Activated naive CD4-positive, alpha-beta T cell treated with anti-CD3 and anti-CD28 coated beads, Interleukin-2, amount 50 U/mL, for 72 hours (primary cell): ENCODE measurements around the gene EPHA6. TPM values are rescaled to one million over a fixed set of nuclear protein-coding genes. Genes with fewer than 3 reads are reported as not detected.
"Not testable (repeated sequence)": the region's sequence is repeated elsewhere in the genome, so short reads cannot be mapped to it uniquely, and the experiment has no call there.

Experiments used
- ATAC-seq, 2 donors: fragments of 150-1000 bp; cut with Tn5 transposase; 2 replicates each; pipeline ENCODE4 v1.10.0; 2021; ENCODE audit warnings: mild to moderate bottlenecking in 2 of 2, moderate library complexity in 2 of 2
- DNase-seq, 2 donors: peaks; one replicate each; pipeline ENCODE4 v3.0.0; 2021 to 2022; ENCODE audit warnings: low spot score in 2 of 2
- H3K27ac Mint-ChIP-seq, 2 donors: one replicate each; pipeline ENCODE4 v1.8.0; 2022; ENCODE audit warnings: mild to moderate bottlenecking in 2 of 2, mixed read lengths in 2 of 2
- H3K36me3 Mint-ChIP-seq, 2 donors: one replicate each; pipeline ENCODE4 v1.8.0; 2022; ENCODE audit warnings: mixed read lengths in 2 of 2
- H3K9me3 Mint-ChIP-seq, 2 donors: one replicate each; pipeline ENCODE4 v1.8.0; 2022; ENCODE audit warnings: mixed read lengths in 2 of 2
- total RNA-seq, 2 donors: library from RNA; stranded (reverse); gene quantifications; one replicate each; pipeline ENCODE4 v1.2.3, GENCODE V29; 2022

EPHA6 gene
- total RNA-seq, 2 donors from 2014 or later, result not detected

- ATAC-seq (no peak), DNase-seq (no peak)
- Mint-ChIP-seq H3K36me3 (no peaks in the 10 kb centered on the region), H3K9me3 (no peaks in the 10 kb centered on the region), H3K27ac (no peak overlapping the region)
Measured at GRCh38 chr3:97488741-97489140, 674.3 kb downstream of the EPHA6 start.

- ATAC-seq (no peak), DNase-seq (no peak)
- Mint-ChIP-seq H3K9me3 (peaks cover 0 to 5% of the 10 kb centered on the region in 2 donors), H3K36me3 (no peaks in the 10 kb centered on the region), H3K27ac (no peak overlapping the region)
Measured at GRCh38 chr3:97495896-97496295, 681.5 kb downstream of the EPHA6 start.

GRCh38 chr3:97497138-97497537 is 682.7 kb downstream of the EPHA6 start:
- no peak for ATAC-seq
- Mint-ChIP-seq H3K9me3 (peaks cover 6 to 10% of the 10 kb centered on the region in 2 donors), H3K36me3 (no peaks in the 10 kb centered on the region), H3K27ac (no peak overlapping the region)
- DNase-seq, result no peak

GRCh38 chr3:97504463-97504862 is 690.1 kb downstream of the EPHA6 start:
- ATAC-seq (no peak), DNase-seq (no peak)
- Mint-ChIP-seq H3K27ac (no peak overlapping the region), H3K36me3 (peaks cover 0 to 20% of the 10 kb centered on the region in 2 donors), H3K9me3 (peaks cover 28 to 30% of the 10 kb centered on the region in 2 donors)

- no peak for DNase-seq
- H3K27ac Mint-ChIP-seq, result no peak overlapping the region
- H3K36me3 Mint-ChIP-seq, result peaks cover 0 to 25% of the 10 kb centered on the region in 2 donors
- H3K9me3 Mint-ChIP-seq, result peaks cover 23 to 33% of the 10 kb centered on the region in 2 donors
- ATAC-seq, result no peak
Measured at GRCh38 chr3:97510795-97511194, 696.4 kb downstream of the EPHA6 start.

- H3K27ac Mint-ChIP-seq, result no peak overlapping the region
- H3K9me3 Mint-ChIP-seq, result peaks cover 5 to 10% of the 10 kb centered on the region in 2 donors
- peaks cover 0 to 3% of the 10 kb centered on the region in 2 donors for H3K36me3 Mint-ChIP-seq
- ATAC-seq (no peak), DNase-seq (no peak)
Measured at GRCh38 chr3:97515076-97515475, 700.7 kb downstream of the EPHA6 start.

- Mint-ChIP-seq H3K27ac (no peak overlapping the region), H3K9me3 (peaks cover 0 to 3% of the 10 kb centered on the region in 2 donors), H3K36me3 (peaks cover 0 to 1% of the 10 kb centered on the region in 2 donors)
- DNase-seq, result no peak
- no peak for ATAC-seq
Measured at GRCh38 chr3:97530691-97531090, 716.3 kb downstream of the EPHA6 start.

GRCh38 chr3:97547573-97547972 is 733.2 kb downstream of the EPHA6 start:
- H3K36me3 Mint-ChIP-seq, H3K27ac Mint-ChIP-seq, H3K9me3 Mint-ChIP-seq, DNase-seq, ATAC-seq: not testable (repeated sequence)

GRCh38 chr3:97550408-97550807 is 736.0 kb downstream of the EPHA6 start:
- DNase-seq, result no peak
- Mint-ChIP-seq H3K27ac (no peak overlapping the region), H3K36me3 (no peaks in the 10 kb centered on the region), H3K9me3 (peaks cover 9 to 10% of the 10 kb centered on the region in 2 donors)
- no peak for ATAC-seq

- DNase-seq (no peak), ATAC-seq (no peak)
- no peaks in the 10 kb centered on the region for H3K36me3 Mint-ChIP-seq
- H3K9me3 Mint-ChIP-seq, result peaks cover 10% of the 10 kb centered on the region in 2 donors
- no peak overlapping the region for H3K27ac Mint-ChIP-seq
Measured at GRCh38 chr3:97552186-97552585, 737.8 kb downstream of the EPHA6 start.

- H3K36me3 Mint-ChIP-seq, result no peaks in the 10 kb centered on the region
- H3K9me3 Mint-ChIP-seq, result peaks cover 0 to 3% of the 10 kb centered on the region in 2 donors
- no peak overlapping the region for H3K27ac Mint-ChIP-seq
- ATAC-seq (no peak), DNase-seq (no peak)
Measured at GRCh38 chr3:97575742-97576141, 761.3 kb downstream of the EPHA6 start.

GRCh38 chr3:97576221-97576620 is 761.8 kb downstream of the EPHA6 start:
- DNase-seq (no peak), ATAC-seq (no peak)
- Mint-ChIP-seq H3K9me3 (no peaks in the 10 kb centered on the region), H3K27ac (no peak overlapping the region), H3K36me3 (no peaks in the 10 kb centered on the region)

- no peak overlapping the region for H3K27ac Mint-ChIP-seq
- H3K9me3 Mint-ChIP-seq, result no peaks in the 10 kb centered on the region
- no peaks in the 10 kb centered on the region for H3K36me3 Mint-ChIP-seq
- ATAC-seq, result no peak
- no peak for DNase-seq
Measured at GRCh38 chr3:97579365-97579764, 765.0 kb downstream of the EPHA6 start.

GRCh38 chr3:97610626-97611025 is 796.2 kb downstream of the EPHA6 start:
- DNase-seq (no peak), ATAC-seq (no peak)
- Mint-ChIP-seq H3K36me3 (no peaks in the 10 kb centered on the region), H3K9me3 (peaks cover 0 to 4% of the 10 kb centered on the region in 2 donors), H3K27ac (no peak overlapping the region)

- Mint-ChIP-seq H3K36me3 (no peaks in the 10 kb centered on the region), H3K9me3 (peaks cover 4 to 11% of the 10 kb centered on the region in 2 donors), H3K27ac (no peak overlapping the region)
- no peak for DNase-seq
- ATAC-seq, result no peak
Measured at GRCh38 chr3:97612632-97613031, 798.2 kb downstream of the EPHA6 start.

GRCh38 chr3:97613139-97613538 is 798.7 kb downstream of the EPHA6 start:
- no peaks in the 10 kb centered on the region for H3K36me3 Mint-ChIP-seq
- ATAC-seq, result no peak
- peaks cover 4 to 11% of the 10 kb centered on the region in 2 donors for H3K9me3 Mint-ChIP-seq
- DNase-seq, result no peak
- H3K27ac Mint-ChIP-seq, result no peak overlapping the region

- not testable (repeated sequence) for DNase-seq, H3K36me3 Mint-ChIP-seq, H3K27ac Mint-ChIP-seq, ATAC-seq
- peaks cover 0 to 23% of the 10 kb centered on the region in 2 donors for H3K9me3 Mint-ChIP-seq
Measured at GRCh38 chr3:97620514-97620913, 806.1 kb downstream of the EPHA6 start.

- ATAC-seq (no peak), DNase-seq (no peak)
- H3K27ac Mint-ChIP-seq, result no peak overlapping the region
Measured at GRCh38 chr3:97636465-97636864, 822.1 kb downstream of the EPHA6 start.

GRCh38 chr3:97646932-97647331 is 832.5 kb downstream of the EPHA6 start:
- DNase-seq (no peak), ATAC-seq (no peak)
- Mint-ChIP-seq H3K9me3 (no peaks in the 10 kb centered on the region), H3K27ac (no peak overlapping the region), H3K36me3 (no peaks in the 10 kb centered on the region)

More at GRCh38 chr3:97636465-97636864, 822.1 kb downstream of the EPHA6 start:
- no peaks in the 10 kb centered on the region for H3K36me3 Mint-ChIP-seq
- peaks cover 0 to 4% of the 10 kb centered on the region in 2 donors for H3K9me3 Mint-ChIP-seq
